Left ventricle myocardium inferior (tissue), 1 donor: ENCODE results near the gene SRPX2. TPM values are rescaled to one million over a fixed set of nuclear protein-coding genes. Genes with fewer than 3 reads are reported as not detected.
"Not testable (repeated sequence)": the region's sequence is repeated elsewhere in the genome, so short reads cannot be mapped to it uniquely, and the experiment has no call there.

ENCODE experiments used
- DNase-seq: peaks from one replicate; pipeline ENCODE4 v3.0.0-alpha.2; 2020
- H3K27ac ChIP-seq: fragments of 200-600 bp; replicated peaks from 2 replicates; pipeline ENCODE4 v1.8.0; 2021
- H3K27me3 ChIP-seq: fragments of 200-600 bp; 2 replicates; pipeline ENCODE4 v1.8.0; 2021; ENCODE audit warnings: low read depth
- H3K36me3 ChIP-seq: fragments of 200-600 bp; 2 replicates; pipeline ENCODE4 v1.8.0; 2021
- H3K4me1 ChIP-seq: fragments of 200-600 bp; 2 replicates; pipeline ENCODE4 v1.8.0; 2021
- H3K4me3 ChIP-seq: fragments of 200-600 bp; 2 replicates; pipeline ENCODE4 v1.8.0; 2021; ENCODE audit warnings: mild to moderate bottlenecking, moderate library complexity
- H3K9me3 ChIP-seq: fragments of 200-600 bp; replicated peaks from 2 replicates; pipeline ENCODE4 v1.8.0; 2021
- intact Hi-C: fragments of 100-400 bp; cut with micrococcal nuclease; formaldehyde crosslinking; loops from one replicate; pipeline ENCODE4 v1.11.0; 2022
- total RNA-seq: library from RNA; stranded (reverse); fragmentation: NEBNext Ultra II Directional; extraction: Animal tissue kit (Norgen Biotek cat#: 25700); gene quantifications from one replicate; pipeline ENCODE4 v1.2.1, GENCODE V29; 2021
- TF ChIP-seq, protein P1 (sequence below): fragments of 200-600 bp; IDR thresholded peaks from 2 replicates; pipeline ENCODE4 v1.8.0; 2021; ENCODE audit warnings: antibody characterized with exemption, mild to moderate bottlenecking, borderline replicate concordance
- donor health status: DM: no; HTN: yes; CAD: no; lungs with severe emphysema.

Gene SRPX2
- total RNA-seq, 1 donor from 2014 or later, result 7.5 TPM

DNA sequence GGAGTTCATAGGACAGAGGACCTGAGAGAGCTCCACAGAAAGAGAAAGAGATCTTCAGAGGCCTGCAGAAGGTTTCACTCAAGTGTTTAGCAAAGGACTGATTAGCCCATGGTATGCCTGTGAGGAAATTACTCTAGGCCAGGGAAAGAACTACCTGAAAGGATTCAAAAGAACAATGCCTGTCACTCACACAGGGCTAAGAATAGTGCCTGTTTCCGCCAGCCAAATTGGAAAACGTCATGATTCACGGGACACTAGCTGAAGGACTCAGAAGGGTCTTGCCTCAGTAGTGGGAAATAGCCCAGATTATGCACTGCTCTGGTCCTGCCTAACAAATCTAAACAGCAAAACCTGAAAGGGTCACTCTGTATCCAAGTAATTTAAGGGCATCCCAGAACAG, 66.8 kb downstream of the SRPX2 start:
- TF ChIP-seq, protein P1, sequence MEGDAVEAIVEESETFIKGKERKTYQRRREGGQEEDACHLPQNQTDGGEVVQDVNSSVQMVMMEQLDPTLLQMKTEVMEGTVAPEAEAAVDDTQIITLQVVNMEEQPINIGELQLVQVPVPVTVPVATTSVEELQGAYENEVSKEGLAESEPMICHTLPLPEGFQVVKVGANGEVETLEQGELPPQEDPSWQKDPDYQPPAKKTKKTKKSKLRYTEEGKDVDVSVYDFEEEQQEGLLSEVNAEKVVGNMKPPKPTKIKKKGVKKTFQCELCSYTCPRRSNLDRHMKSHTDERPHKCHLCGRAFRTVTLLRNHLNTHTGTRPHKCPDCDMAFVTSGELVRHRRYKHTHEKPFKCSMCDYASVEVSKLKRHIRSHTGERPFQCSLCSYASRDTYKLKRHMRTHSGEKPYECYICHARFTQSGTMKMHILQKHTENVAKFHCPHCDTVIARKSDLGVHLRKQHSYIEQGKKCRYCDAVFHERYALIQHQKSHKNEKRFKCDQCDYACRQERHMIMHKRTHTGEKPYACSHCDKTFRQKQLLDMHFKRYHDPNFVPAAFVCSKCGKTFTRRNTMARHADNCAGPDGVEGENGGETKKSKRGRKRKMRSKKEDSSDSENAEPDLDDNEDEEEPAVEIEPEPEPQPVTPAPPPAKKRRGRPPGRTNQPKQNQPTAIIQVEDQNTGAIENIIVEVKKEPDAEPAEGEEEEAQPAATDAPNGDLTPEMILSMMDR, result no peak
- no peaks in the 10 kb centered on the region for H3K9me3 ChIP-seq
- H3K27me3 ChIP-seq, result no peaks in the 10 kb centered on the region
- H3K27ac ChIP-seq, result no peak overlapping the region
- H3K4me3 ChIP-seq, result no peak overlapping the region
- no peaks in the 10 kb centered on the region for H3K36me3 ChIP-seq
- no peak for DNase-seq
- H3K4me1 ChIP-seq, result no peaks in the 10 kb centered on the region
- intact Hi-C loops, result no loop called here

DNA sequence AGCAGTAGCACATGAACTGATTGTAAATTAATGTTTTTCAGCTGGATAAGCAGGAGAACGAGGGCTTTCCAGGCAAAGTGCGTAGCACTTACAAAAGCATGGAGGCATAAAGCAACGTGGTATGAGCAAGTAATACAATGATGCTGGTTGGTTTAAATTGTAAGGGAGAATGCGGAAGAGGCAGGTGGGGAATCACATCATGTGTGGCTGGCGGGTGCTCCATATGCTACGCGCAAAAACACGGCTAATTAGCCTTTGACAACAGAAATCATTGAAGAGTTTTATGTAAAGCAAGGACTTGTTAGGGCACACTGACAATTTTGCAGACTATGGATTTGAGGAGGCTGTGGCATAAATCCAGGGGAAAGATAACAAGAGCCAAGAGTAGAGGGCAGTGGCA, 73.4 kb downstream of the SRPX2 start:
- no peak for DNase-seq
- H3K4me3 ChIP-seq, result no peak overlapping the region
- TF ChIP-seq, protein P1, result no peak
- intact Hi-C loops, result no loop called here
- H3K9me3 ChIP-seq, result no peaks in the 10 kb centered on the region
- H3K27me3 ChIP-seq, result no peaks in the 10 kb centered on the region
- no peak overlapping the region for H3K27ac ChIP-seq
- no peaks in the 10 kb centered on the region for H3K4me1 ChIP-seq
- H3K36me3 ChIP-seq, result no peaks in the 10 kb centered on the region

DNA sequence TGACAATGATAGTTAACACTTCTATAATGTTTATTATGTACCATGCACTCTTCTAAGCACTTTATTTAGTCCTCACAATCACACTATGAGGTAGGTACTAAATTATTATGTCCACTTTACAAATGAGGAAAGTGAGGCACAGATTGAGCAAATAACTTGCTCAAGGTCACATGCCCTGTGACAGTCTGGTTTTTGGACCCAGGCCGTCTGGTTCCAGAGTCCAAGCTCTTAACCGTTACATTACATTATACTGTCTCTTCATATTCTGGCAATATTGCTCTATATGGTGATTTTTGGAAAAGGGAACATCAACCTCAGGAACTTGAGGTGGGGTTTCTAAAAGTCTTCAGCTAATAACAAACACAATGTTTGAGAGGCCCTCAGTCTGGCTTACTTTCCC, 75.1 kb downstream of the SRPX2 start:
- no peaks in the 10 kb centered on the region for H3K4me1 ChIP-seq
- no peaks in the 10 kb centered on the region for H3K27me3 ChIP-seq
- intact Hi-C loops, result no loop called here
- no peak overlapping the region for H3K27ac ChIP-seq
- H3K9me3 ChIP-seq, result no peaks in the 10 kb centered on the region
- TF ChIP-seq, protein P1, result no peak
- H3K4me3 ChIP-seq, result no peak overlapping the region
- no peak for DNase-seq
- no peaks in the 10 kb centered on the region for H3K36me3 ChIP-seq

DNA sequence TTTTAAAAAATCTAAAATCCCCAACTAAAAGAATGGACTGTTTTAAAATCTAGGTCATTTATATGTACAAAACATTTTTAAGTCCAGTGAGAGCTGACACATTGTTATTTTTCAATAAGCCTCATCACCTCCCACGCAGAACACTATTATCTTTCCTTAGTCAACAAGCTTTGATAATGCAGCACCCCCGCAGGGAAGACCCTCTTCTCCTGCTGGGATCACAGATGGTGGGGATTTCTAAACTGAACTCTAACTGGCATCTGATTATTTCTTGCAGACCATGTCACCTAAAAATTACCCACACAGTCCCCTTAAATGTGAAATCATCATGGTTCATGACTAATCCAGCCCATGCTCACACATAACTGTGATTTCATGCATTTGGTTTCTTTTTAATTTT, 76.3 kb downstream of the SRPX2 start:
- Histone ChIP-seq H3K4me1 (no peaks in the 10 kb centered on the region), H3K4me3 (no peak overlapping the region), H3K36me3 (no peaks in the 10 kb centered on the region), H3K27ac (no peak overlapping the region), H3K27me3 (no peaks in the 10 kb centered on the region), H3K9me3 (no peaks in the 10 kb centered on the region)
- TF ChIP-seq, protein P1, result no peak
- intact Hi-C loops, result no loop called here
- DNase-seq, result no peak

DNA sequence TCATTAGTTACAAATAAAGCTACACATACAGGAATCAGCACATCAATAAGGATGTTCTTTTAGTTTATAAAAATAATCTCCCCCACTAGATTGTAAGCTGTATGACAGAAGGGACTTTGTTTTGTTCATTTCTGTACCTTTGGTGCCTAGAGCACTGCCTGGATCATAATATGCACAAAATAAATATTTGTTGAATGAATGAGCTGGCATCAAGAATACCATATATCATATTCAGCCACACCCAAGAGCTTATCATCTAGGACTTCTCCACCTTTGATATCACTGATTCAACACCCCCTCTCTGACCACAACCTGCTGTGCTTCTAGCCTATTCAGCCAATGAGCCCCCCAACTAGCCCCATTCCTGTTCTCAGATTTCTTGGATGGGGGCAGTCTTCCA, 77.3 kb downstream of the SRPX2 start:
- H3K27me3 ChIP-seq, result no peaks in the 10 kb centered on the region
- no peak overlapping the region for H3K27ac ChIP-seq
- intact Hi-C loops, result no loop called here
- H3K4me3 ChIP-seq, result no peak overlapping the region
- TF ChIP-seq, protein P1, result no peak
- no peak for DNase-seq
- H3K9me3 ChIP-seq, result no peaks in the 10 kb centered on the region
- no peaks in the 10 kb centered on the region for H3K4me1 ChIP-seq
- no peaks in the 10 kb centered on the region for H3K36me3 ChIP-seq

DNA sequence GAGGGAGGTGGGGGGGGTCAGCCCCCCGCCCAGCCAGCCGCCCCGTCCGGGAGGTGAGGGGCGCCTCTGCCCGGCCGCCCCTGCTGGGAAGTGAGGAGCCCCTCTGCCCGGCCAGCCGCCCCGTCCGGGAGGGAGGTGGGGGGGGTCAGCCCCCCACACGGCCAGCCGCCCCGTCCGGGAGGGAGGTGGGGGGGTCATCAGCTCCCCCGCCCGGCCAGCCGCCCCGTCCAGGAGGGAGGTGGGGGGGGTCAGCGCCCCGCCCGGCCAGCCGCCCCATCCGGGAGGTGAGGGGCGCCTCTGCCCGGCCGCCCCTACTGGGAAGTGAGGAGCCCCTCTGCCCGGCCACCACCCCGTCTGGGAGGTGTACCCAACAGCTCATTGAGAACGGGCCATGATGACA, 80.0 kb downstream of the SRPX2 start:
- H3K36me3 ChIP-seq, H3K4me3 ChIP-seq, H3K27ac ChIP-seq, H3K4me1 ChIP-seq, intact Hi-C loops, H3K27me3 ChIP-seq, DNase-seq, H3K9me3 ChIP-seq: not testable (repeated sequence)

Other genes with a start within 250 kb of the SRPX2 start
- 0.38 TPM for gene PCDH19, start 233.9 kb upstream of the SRPX2 start, total RNA-seq
- gene TNMD, start 59.3 kb upstream of the SRPX2 start, total RNA-seq, result 0.22 TPM
- 4.6 TPM for gene TSPAN6, start 7.4 kb upstream of the SRPX2 start, total RNA-seq
- gene SYTL4, start 87.9 kb downstream of the SRPX2 start, total RNA-seq, result 2.1 TPM
- gene CSTF2, start 176.2 kb downstream of the SRPX2 start, total RNA-seq, result 6.8 TPM
- gene NOX1, start 230.2 kb downstream of the SRPX2 start, total RNA-seq, result not detected